ENCODE data around the gene ATG7. TPM values are rescaled to one million over a fixed set of nuclear protein-coding genes. Genes with fewer than 3 reads are reported as not detected.

ATG7 gene
- total and polyA plus RNA-seq, 5 donors from 2014 or later: 13.4 to 42.2 (median 15.3) TPM

GRCh38 chr3:11601446-11602238 is 329.4 kb downstream of the ATG7 start:
- Histone ChIP-seq H3K9me3 (ENCODE audit: control insufficient read depth in 2 of 2, low read length in 2 of 2) (no peaks in the 10 kb centered on the region), H3K36me3 (ENCODE audit: control insufficient read depth, insufficient read depth, low read length) (peaks cover 19% of the 10 kb centered on the region), H3K27me3 (ENCODE audit: control insufficient read depth, insufficient read depth, low read length) (no peaks in the 10 kb centered on the region), H3K4me1 (ENCODE audit: control insufficient read depth, insufficient read depth, low read length, poor library complexity, severe bottlenecking) (no peaks in the 10 kb centered on the region), H3K27ac (ENCODE audit: insufficient read depth, low read length, poor library complexity, severe bottlenecking) (peak overlapping the region; percentile 14), H3K4me3 (ENCODE audit: low read depth, low read length) (no peak overlapping the region)
- Mint-ChIP-seq H3K4me1 (peaks cover 0 to 22% (median 15%) of the 10 kb centered on the region in 4 donors), H3K9me3 (peaks cover 0 to 4% (median 0%) of the 10 kb centered on the region in 7 donors), H3K36me3 (peaks cover 42% of the 10 kb centered on the region), H3K27ac (no peak overlapping the region), H3K27me3 (no peaks in the 10 kb centered on the region), H3K4me3 (no peak overlapping the region)
- DNase-seq (no peak), ATAC-seq (ENCODE audit: low read depth in 2 of 2) (peak in 1 of 2 donors; percentile 47)

GRCh38 chr3:11602239-11602840 is 330.1 kb downstream of the ATG7 start:
- Histone ChIP-seq H3K27me3 (ENCODE audit: control insufficient read depth, insufficient read depth, low read length) (no peaks in the 10 kb centered on the region), H3K27ac (ENCODE audit: insufficient read depth, low read length, poor library complexity, severe bottlenecking) (peak overlapping the region; percentile 14), H3K9me3 (ENCODE audit: control insufficient read depth in 2 of 2, low read length in 2 of 2) (no peaks in the 10 kb centered on the region), H3K4me1 (ENCODE audit: control insufficient read depth, insufficient read depth, low read length, poor library complexity, severe bottlenecking) (no peaks in the 10 kb centered on the region), H3K36me3 (ENCODE audit: control insufficient read depth, insufficient read depth, low read length) (peaks cover 19% of the 10 kb centered on the region), H3K4me3 (ENCODE audit: low read depth, low read length) (no peak overlapping the region)
- peaks cover 0 to 4% (median 0%) of the 10 kb centered on the region in 7 donors for H3K9me3 Mint-ChIP-seq
- DNase-seq (no peak), ATAC-seq (ENCODE audit: low read depth in 2 of 2) (no peak)
- H3K4me1 Mint-ChIP-seq: peaks cover 0 to 29% (median 17%) of the 10 kb centered on the region in 4 donors
- H3K4me3 Mint-ChIP-seq: no peak overlapping the region
- H3K27ac Mint-ChIP-seq: no peak overlapping the region
- no peaks in the 10 kb centered on the region for H3K27me3 Mint-ChIP-seq
- peaks cover 44% of the 10 kb centered on the region for H3K36me3 Mint-ChIP-seq

- Mint-ChIP-seq H3K27ac (peak overlapping the region in 2 of 3 donors; percentile 15 to 26), H3K36me3 (peaks cover 38% of the 10 kb centered on the region)
Measured at GRCh38 chr3:11602886-11603527, 330.8 kb downstream of the ATG7 start.

GRCh38 chr3:11603628-11604027 is 331.4 kb downstream of the ATG7 start:
- Mint-ChIP-seq H3K27ac (peak overlapping the region in 1 of 3 donors; percentile 26), H3K4me3 (no peak overlapping the region), H3K27me3 (no peaks in the 10 kb centered on the region), H3K36me3 (peaks cover 32% of the 10 kb centered on the region), H3K9me3 (no peaks in the 10 kb centered on the region), H3K4me1 (peaks cover 0 to 31% (median 17%) of the 10 kb centered on the region in 4 donors)
- Histone ChIP-seq H3K4me1 (ENCODE audit: control insufficient read depth, insufficient read depth, low read length, poor library complexity, severe bottlenecking) (no peaks in the 10 kb centered on the region), H3K27me3 (ENCODE audit: control insufficient read depth, insufficient read depth, low read length) (no peaks in the 10 kb centered on the region), H3K36me3 (ENCODE audit: control insufficient read depth, insufficient read depth, low read length) (peaks cover 19% of the 10 kb centered on the region), H3K27ac (ENCODE audit: insufficient read depth, low read length, poor library complexity, severe bottlenecking) (no peak overlapping the region), H3K9me3 (ENCODE audit: control insufficient read depth in 2 of 2, low read length in 2 of 2) (no peaks in the 10 kb centered on the region), H3K4me3 (ENCODE audit: low read depth, low read length) (no peak overlapping the region)
- DNase-seq: no peak
- ATAC-seq (ENCODE audit: low read depth in 2 of 2): no peak

More at GRCh38 chr3:11602886-11603527, 330.8 kb downstream of the ATG7 start:
- no peaks in the 10 kb centered on the region for H3K27me3 Mint-ChIP-seq
- peaks cover 19% of the 10 kb centered on the region for H3K36me3 ChIP-seq (ENCODE audit: control insufficient read depth, insufficient read depth, low read length)
- H3K4me1 Mint-ChIP-seq: peaks cover 0 to 30% (median 18%) of the 10 kb centered on the region in 4 donors
- H3K4me1 ChIP-seq (ENCODE audit: control insufficient read depth, insufficient read depth, low read length, poor library complexity, severe bottlenecking): no peaks in the 10 kb centered on the region
- DNase-seq: no peak
- no peaks in the 10 kb centered on the region for H3K27me3 ChIP-seq (ENCODE audit: control insufficient read depth, insufficient read depth, low read length)
- no peak overlapping the region for H3K4me3 ChIP-seq (ENCODE audit: low read depth, low read length)
- peaks cover 0 to 2% (median 0%) of the 10 kb centered on the region in 7 donors for H3K9me3 Mint-ChIP-seq
- ATAC-seq (ENCODE audit: low read depth in 2 of 2): no peak
- no peaks in the 10 kb centered on the region for H3K9me3 ChIP-seq (ENCODE audit: control insufficient read depth in 2 of 2, low read length in 2 of 2)
- H3K4me3 Mint-ChIP-seq: no peak overlapping the region
- H3K27ac ChIP-seq (ENCODE audit: insufficient read depth, low read length, poor library complexity, severe bottlenecking): no peak overlapping the region

GRCh38 chr3:11604139-11604892 is 332.1 kb downstream of the ATG7 start:
- Histone ChIP-seq H3K9me3 (ENCODE audit: control insufficient read depth in 2 of 2, low read length in 2 of 2) (no peaks in the 10 kb centered on the region), H3K4me3 (ENCODE audit: low read depth, low read length) (no peak overlapping the region), H3K36me3 (ENCODE audit: control insufficient read depth, insufficient read depth, low read length) (peaks cover 19% of the 10 kb centered on the region), H3K4me1 (ENCODE audit: control insufficient read depth, insufficient read depth, low read length, poor library complexity, severe bottlenecking) (no peaks in the 10 kb centered on the region), H3K27me3 (ENCODE audit: control insufficient read depth, insufficient read depth, low read length) (no peaks in the 10 kb centered on the region), H3K27ac (ENCODE audit: insufficient read depth, low read length, poor library complexity, severe bottlenecking) (no peak overlapping the region)
- ATAC-seq (ENCODE audit: low read depth in 2 of 2) (no peak), DNase-seq (no peak)
- H3K9me3 Mint-ChIP-seq: no peaks in the 10 kb centered on the region
- H3K27me3 Mint-ChIP-seq: no peaks in the 10 kb centered on the region
- H3K36me3 Mint-ChIP-seq: peaks cover 28% of the 10 kb centered on the region
- H3K27ac Mint-ChIP-seq: no peak overlapping the region
- no peak overlapping the region for H3K4me3 Mint-ChIP-seq
- peaks cover 0 to 36% (median 17%) of the 10 kb centered on the region in 4 donors for H3K4me1 Mint-ChIP-seq

- H3K9me3 ChIP-seq (ENCODE audit: control insufficient read depth in 2 of 2, low read length in 2 of 2): no peaks in the 10 kb centered on the region
- Mint-ChIP-seq H3K9me3 (no peaks in the 10 kb centered on the region), H3K27ac (peak overlapping the region in 2 of 3 donors; percentile 0 to 45), H3K4me3 (no peak overlapping the region), H3K36me3 (peaks cover 21% of the 10 kb centered on the region), H3K27me3 (no peaks in the 10 kb centered on the region), H3K4me1 (peaks cover 0 to 45% (median 19%) of the 10 kb centered on the region in 4 donors)
- ATAC-seq (ENCODE audit: low read depth in 2 of 2) (no peak), DNase-seq (no peak)
- no peak overlapping the region for H3K4me3 ChIP-seq (ENCODE audit: low read depth, low read length)
- no peaks in the 10 kb centered on the region for H3K27me3 ChIP-seq (ENCODE audit: control insufficient read depth, insufficient read depth, low read length)
- no peaks in the 10 kb centered on the region for H3K4me1 ChIP-seq (ENCODE audit: control insufficient read depth, insufficient read depth, low read length, poor library complexity, severe bottlenecking)
- H3K36me3 ChIP-seq (ENCODE audit: control insufficient read depth, insufficient read depth, low read length): peaks cover 12% of the 10 kb centered on the region
- no peak overlapping the region for H3K27ac ChIP-seq (ENCODE audit: insufficient read depth, low read length, poor library complexity, severe bottlenecking)
Measured at GRCh38 chr3:11605398-11605797, 333.2 kb downstream of the ATG7 start.

GRCh38 chr3:11606090-11606784 is 334.0 kb downstream of the ATG7 start:
- peaks cover 3% of the 10 kb centered on the region for H3K36me3 ChIP-seq (ENCODE audit: control insufficient read depth, insufficient read depth, low read length)
- H3K27ac ChIP-seq (ENCODE audit: insufficient read depth, low read length, poor library complexity, severe bottlenecking): no peak overlapping the region
- no peaks in the 10 kb centered on the region for H3K27me3 ChIP-seq (ENCODE audit: control insufficient read depth, insufficient read depth, low read length)
- H3K4me3 ChIP-seq (ENCODE audit: low read depth, low read length): no peak overlapping the region
- no peaks in the 10 kb centered on the region for H3K4me1 ChIP-seq (ENCODE audit: control insufficient read depth, insufficient read depth, low read length, poor library complexity, severe bottlenecking)
- Mint-ChIP-seq H3K27ac (peak overlapping the region in 2 of 3 donors; percentile 55 to 72), H3K9me3 (no peaks in the 10 kb centered on the region), H3K36me3 (peaks cover 14% of the 10 kb centered on the region), H3K27me3 (no peaks in the 10 kb centered on the region), H3K4me3 (no peak overlapping the region), H3K4me1 (peaks cover 0 to 49% (median 19%) of the 10 kb centered on the region in 4 donors)
- ATAC-seq (ENCODE audit: low read depth in 2 of 2) (no peak), DNase-seq (no peak)
- no peaks in the 10 kb centered on the region for H3K9me3 ChIP-seq (ENCODE audit: control insufficient read depth in 2 of 2, low read length in 2 of 2)
